ENCODE data around the gene MYO15A. TPM values are rescaled to one million over a fixed set of nuclear protein-coding genes. Genes with fewer than 3 reads are reported as not detected.

Gene MYO15A
- polyA plus RNA-seq, 3 donors: 0.31 to 4.4 (median 0.56) TPM

GRCh38 chr17:18142417-18142816 is 33.9 kb downstream of the MYO15A start:
- H3K27ac Mint-ChIP-seq: peak overlapping the region in 2 of 7 donors; percentile 5 to 40
- no peaks in the 10 kb centered on the region for H3K36me3 Mint-ChIP-seq
- no peak overlapping the region for H3K4me3 ChIP-seq (replicated peaks in 1 of 3; ENCODE audit: low read depth in 2 of 3, low read length in 3 of 3)
- H3K4me1 Mint-ChIP-seq: peaks cover 2% of the 10 kb centered on the region
- H3K4me1 ChIP-seq (ENCODE audit: control insufficient read depth in 1 of 2, insufficient read depth in 2 of 2, low read length in 2 of 2): no peaks in the 10 kb centered on the region
- DNase-seq: no peak
- H3K9me3 Mint-ChIP-seq: peaks cover 0 to 2% (median 0%) of the 10 kb centered on the region in 7 donors
- no peaks in the 10 kb centered on the region for H3K27me3 ChIP-seq (ENCODE audit: control insufficient read depth in 2 of 2, insufficient read depth in 2 of 2, low read length in 2 of 2)
- H3K9me3 ChIP-seq (replicated peaks in 1 of 2; ENCODE audit: control insufficient read depth in 1 of 2, insufficient read depth in 1 of 2, low read length in 2 of 2): no peaks in the 10 kb centered on the region
- no peaks in the 10 kb centered on the region for H3K36me3 ChIP-seq (replicated peaks in 1 of 2; ENCODE audit: control insufficient read depth in 1 of 2, insufficient read depth in 2 of 2, low read length in 2 of 2)
- no peak overlapping the region for H3K9ac ChIP-seq (ENCODE audit: insufficient read depth, low read length, poor library complexity, severe bottlenecking)
- peaks cover 1 to 15% (median 8%) of the 10 kb centered on the region in 3 donors for H3K27me3 Mint-ChIP-seq (ENCODE audit: low read depth in 3 of 3)
- no peak for TF ChIP-seq CTCF (IDR thresholded peaks at IDR 0.05)
- no peak overlapping the region for H2AFZ ChIP-seq (ENCODE audit: insufficient read depth, low read depth, low read length, poor library complexity, severe bottlenecking)
- no CpG with 5 or more reads among the region's 3 CpGs for WGBS (ENCODE audit: insufficient coverage)
- no peak overlapping the region for H3K4me2 ChIP-seq (replicated peaks; ENCODE audit: extremely low read depth, low read length, poor library complexity, severe bottlenecking)
- no peaks in the 10 kb centered on the region for H3K79me2 ChIP-seq (ENCODE audit: insufficient read depth, low read length)
- no peak overlapping the region for H3K4me3 Mint-ChIP-seq
- H4K20me1 ChIP-seq (ENCODE audit: insufficient read depth, low read length): no peaks in the 10 kb centered on the region
- intact Hi-C loops (cut with micrococcal nuclease): loop anchor here in 1 of 2 donors (1.0 kb wide), 1 partner anchor 11 kb away; no protein-coding TSS in a partner anchor
- H3K27ac ChIP-seq (ENCODE audit: low read depth in 1 of 2, low read length in 2 of 2): no peak overlapping the region

GRCh38 chr17:18143044-18143936 is 34.7 kb downstream of the MYO15A start:
- Mint-ChIP-seq H3K27me3 (ENCODE audit: low read depth in 3 of 3) (peaks cover 4 to 17% (median 8%) of the 10 kb centered on the region in 3 donors), H3K9me3 (peaks cover 0 to 2% (median 0%) of the 10 kb centered on the region in 7 donors), H3K4me3 (no peak overlapping the region), H3K27ac (peak overlapping the region in 1 of 7 donors; percentile 31), H3K36me3 (no peaks in the 10 kb centered on the region), H3K4me1 (peaks cover 2% of the 10 kb centered on the region)
- no peak overlapping the region for H3K4me2 ChIP-seq (replicated peaks; ENCODE audit: extremely low read depth, low read length, poor library complexity, severe bottlenecking)
- no peaks in the 10 kb centered on the region for H4K20me1 ChIP-seq (ENCODE audit: insufficient read depth, low read length)
- no peaks in the 10 kb centered on the region for H3K4me1 ChIP-seq (ENCODE audit: control insufficient read depth in 1 of 2, insufficient read depth in 2 of 2, low read length in 2 of 2)
- H3K27ac ChIP-seq (ENCODE audit: low read depth in 1 of 2, low read length in 2 of 2): no peak overlapping the region
- H3K9ac ChIP-seq (ENCODE audit: insufficient read depth, low read length, poor library complexity, severe bottlenecking): no peak overlapping the region
- WGBS (ENCODE audit: insufficient coverage): 89% methylated on average over 13 of the region's 18 CpGs
- H3K4me3 ChIP-seq (replicated peaks in 1 of 3; ENCODE audit: low read depth in 2 of 3, low read length in 3 of 3): no peak overlapping the region
- no peaks in the 10 kb centered on the region for H3K9me3 ChIP-seq (replicated peaks in 1 of 2; ENCODE audit: control insufficient read depth in 1 of 2, insufficient read depth in 1 of 2, low read length in 2 of 2)
- no peak for DNase-seq
- TF ChIP-seq CTCF (IDR thresholded peaks at IDR 0.05): peak; percentile 31
- H2AFZ ChIP-seq (ENCODE audit: insufficient read depth, low read depth, low read length, poor library complexity, severe bottlenecking): no peak overlapping the region
- no peaks in the 10 kb centered on the region for H3K36me3 ChIP-seq (replicated peaks in 1 of 2; ENCODE audit: control insufficient read depth in 1 of 2, insufficient read depth in 2 of 2, low read length in 2 of 2)
- H3K79me2 ChIP-seq (ENCODE audit: insufficient read depth, low read length): no peaks in the 10 kb centered on the region
- intact Hi-C loops (cut with micrococcal nuclease): no loop called here
- H3K27me3 ChIP-seq (ENCODE audit: control insufficient read depth in 2 of 2, insufficient read depth in 2 of 2, low read length in 2 of 2): no peaks in the 10 kb centered on the region

Measured in CD14-positive monocyte (primary cell).